ENCODE measurements around the gene ASL.
"Not testable (repeated sequence)": the region's sequence is repeated elsewhere in the genome, so short reads cannot be mapped to it uniquely, and the experiment has no call there.

Gene ASL

GRCh38 chr7:66076462-66077329 is 1.1 kb downstream of the ASL start:
- DNase-seq, result peak; percentile 29 to 45 (median 38)

DNA sequence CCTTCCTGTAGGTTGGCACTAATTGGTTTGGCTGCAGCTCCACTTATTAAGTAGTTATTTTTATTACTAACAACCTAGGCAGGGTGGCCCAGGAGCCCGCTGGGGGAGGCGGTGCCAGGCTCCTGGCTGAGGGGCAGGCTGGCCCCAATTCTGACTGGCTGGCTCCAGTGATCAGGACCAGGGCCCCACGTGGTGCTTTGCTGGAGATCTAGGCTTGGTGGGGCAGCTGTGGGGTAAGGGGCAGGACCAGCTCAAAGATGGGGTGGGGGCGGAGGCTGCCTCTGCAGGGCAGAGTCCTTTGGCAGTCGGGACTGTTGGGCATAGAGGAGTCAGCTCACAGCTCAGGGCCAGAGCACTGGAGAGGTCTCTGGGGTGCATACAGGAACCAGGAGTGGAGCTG is 2.4 kb downstream of the ASL start:
- DNase-seq, result no peak

DNA sequence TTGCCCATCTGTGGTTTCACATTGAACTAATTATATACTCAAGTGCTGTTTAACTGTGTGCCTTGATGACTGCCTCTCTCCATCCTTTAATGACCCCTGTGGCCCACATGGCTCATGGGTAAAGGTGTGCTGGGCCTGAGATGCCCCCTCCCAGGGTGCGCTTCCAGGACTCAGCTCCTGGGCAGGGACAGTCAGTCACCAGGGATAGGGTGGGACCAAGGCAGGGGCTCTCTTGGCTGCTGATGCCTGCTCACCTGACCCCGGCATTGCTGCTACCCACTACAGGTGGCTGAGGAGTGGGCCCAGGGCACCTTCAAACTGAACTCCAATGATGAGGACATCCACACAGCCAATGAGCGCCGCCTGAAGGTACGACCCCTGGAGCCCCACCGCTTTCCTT is 6.5 kb downstream of the ASL start:
- DNase-seq, result no peak

GRCh38 chr7:66082886-66083415 is 7.3 kb downstream of the ASL start:
- no peak for DNase-seq

- DNase-seq, result no peak
Measured at GRCh38 chr7:66083677-66084076, 8.1 kb downstream of the ASL start.

DNA sequence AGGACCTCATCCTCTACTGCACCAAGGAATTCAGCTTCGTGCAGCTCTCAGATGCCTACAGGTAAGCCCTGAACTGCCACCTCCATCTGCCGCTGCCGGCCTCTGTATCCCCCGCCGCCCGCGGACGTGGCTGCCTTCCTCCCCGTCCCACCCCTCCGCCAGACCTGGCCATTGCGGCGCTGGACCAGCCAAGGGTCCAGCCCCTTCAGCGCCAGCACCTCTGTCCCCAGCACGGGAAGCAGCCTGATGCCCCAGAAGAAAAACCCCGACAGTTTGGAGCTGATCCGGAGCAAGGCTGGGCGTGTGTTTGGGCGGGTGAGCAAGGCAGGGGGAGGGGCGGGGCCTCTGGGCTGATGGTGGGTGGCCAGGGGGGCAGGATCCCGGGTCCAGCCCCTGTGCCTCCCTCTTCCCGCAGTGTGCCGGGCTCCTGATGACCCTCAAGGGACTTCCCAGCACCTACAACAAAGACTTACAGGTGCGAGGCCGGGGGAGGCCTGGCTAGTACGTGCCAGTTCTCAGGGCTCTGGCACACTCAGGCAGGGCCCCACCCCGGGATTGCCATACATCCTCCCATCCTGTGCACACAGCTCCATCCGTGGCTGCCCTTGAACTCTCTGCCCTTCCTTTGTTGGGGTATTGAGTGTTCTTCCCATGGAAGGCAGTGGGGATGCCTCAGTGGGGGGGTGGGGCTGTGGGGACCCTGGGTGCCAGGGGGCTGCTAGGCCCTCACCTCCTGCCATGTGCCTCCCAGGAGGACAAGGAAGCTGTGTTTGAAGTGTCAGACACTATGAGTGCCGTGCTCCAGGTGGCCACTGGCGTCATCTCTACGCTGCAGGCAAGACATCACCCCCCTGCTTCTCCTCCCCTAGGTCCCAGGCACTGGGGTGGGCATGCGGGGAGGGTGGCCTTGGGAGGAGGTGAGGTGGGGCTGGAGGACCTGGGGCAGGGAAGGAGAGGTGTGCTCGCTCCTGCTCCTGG is 13.5 kb downstream of the ASL start:
- DNase-seq, result no peak

DNA sequence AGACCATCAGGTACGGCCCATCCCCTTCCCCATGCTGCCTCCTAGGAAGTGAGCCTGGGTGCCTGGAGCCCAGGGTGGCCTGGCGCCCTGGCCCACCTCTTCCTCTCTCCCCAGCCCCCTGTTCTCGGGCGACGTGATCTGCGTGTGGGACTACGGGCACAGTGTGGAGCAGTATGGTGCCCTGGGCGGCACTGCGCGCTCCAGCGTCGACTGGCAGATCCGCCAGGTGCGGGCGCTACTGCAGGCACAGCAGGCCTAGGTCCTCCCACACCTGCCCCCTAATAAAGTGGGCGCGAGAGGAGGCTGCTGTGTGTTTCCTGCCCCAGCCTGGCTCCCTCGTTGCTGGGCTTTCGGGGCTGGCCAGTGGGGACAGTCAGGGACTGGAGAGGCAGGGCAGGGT is 17.0 kb downstream of the ASL start:
- DNase-seq, result no peak

- DNase-seq, result no peak
Measured at GRCh38 chr7:66095010-66095409, 19.4 kb downstream of the ASL start.

GRCh38 chr7:66099232-66099550 is 23.6 kb downstream of the ASL start:
- no peak for DNase-seq

GRCh38 chr7:66099551-66100407 is 24.2 kb downstream of the ASL start:
- peak; percentile 50 to 61 (median 51) for DNase-seq

GRCh38 chr7:66100408-66101050 is 24.9 kb downstream of the ASL start:
- DNase-seq, result no peak

- not testable (repeated sequence) for DNase-seq
Measured at GRCh38 chr7:66102168-66102567, 26.5 kb downstream of the ASL start.

DNA sequence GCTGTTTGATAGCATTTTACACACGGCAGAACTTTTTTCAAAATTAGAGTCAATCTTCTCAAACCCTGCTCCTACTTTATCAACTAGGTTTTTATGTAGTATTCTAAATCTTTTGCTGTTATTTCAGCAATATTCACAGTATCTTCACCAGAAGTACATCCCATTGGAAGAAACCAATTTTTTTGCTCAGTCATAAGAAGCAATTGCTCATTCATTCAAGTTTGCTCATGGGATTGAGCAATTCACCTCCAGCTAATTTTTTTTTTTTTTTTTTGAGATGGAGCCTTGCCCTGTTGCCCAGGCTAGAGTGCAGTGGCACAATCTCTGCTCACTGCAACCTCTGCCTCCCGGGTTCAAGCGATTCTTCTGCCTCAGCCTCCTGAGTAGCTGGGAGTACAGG is 28.4 kb downstream of the ASL start:
- peak in 1 of 3 donors; percentile 29 for DNase-seq

GRCh38 chr7:66105263-66105748 is 29.7 kb downstream of the ASL start:
- no peak for DNase-seq

GRCh38 chr7:66108410-66108809 is 32.8 kb downstream of the ASL start:
- not testable (repeated sequence) for DNase-seq

GRCh38 chr7:66110856-66111255 is 35.2 kb downstream of the ASL start:
- peak; percentile 37 to 53 (median 41) for DNase-seq

DNA sequence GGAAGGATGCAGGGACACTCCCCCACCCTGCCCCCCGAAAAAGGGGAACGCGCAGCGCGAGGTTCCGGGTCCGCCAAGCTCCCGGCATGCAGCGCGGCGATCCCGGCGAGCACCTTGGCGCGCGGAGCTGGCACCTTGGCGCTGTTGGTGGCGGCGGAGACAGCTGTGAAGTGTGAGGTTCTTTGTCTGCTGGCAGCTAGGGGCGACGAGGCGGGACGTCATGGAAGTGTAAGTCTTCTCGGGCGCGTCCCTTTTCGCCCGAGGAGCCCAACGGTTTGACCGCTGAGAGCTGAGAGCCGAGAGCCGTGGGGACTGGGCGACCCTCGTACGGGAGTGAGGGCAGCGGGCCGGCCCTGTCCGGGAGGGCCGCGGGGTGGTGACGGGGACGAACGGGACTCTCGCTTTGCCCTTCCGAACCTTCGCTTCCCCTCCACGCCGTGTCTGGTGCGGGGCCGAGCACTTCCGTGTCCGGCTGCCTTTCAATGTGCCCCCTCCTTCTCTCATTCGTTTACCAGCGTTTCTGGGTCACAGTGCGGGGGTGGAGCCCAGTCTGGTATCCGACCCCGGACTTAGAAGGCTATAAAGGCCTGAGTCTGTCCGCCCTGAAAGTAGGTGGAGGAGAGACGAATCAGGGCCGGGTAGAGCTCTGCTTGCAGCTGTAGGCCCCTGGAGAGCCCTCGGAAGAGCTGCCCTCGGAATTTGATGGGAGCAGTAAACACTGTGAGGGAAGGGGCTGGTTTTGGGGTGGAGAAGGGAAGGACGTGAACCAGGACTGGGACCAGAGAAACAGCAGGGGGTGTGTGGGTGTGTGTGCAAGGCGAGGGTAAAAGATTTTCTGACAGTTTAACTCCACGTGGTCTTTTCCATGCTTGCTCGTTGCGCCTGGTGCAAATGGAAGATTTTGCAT is 39.4 kb downstream of the ASL start, which contains the start of gene CRCP:
Gene CRCP (plus strand): TSS at position 105 of the 907 bp plus-strand sequence. CDS start 116 bp downstream, at position 221.
- peak; percentile 78 to 89 (median 80) for DNase-seq

DNA sequence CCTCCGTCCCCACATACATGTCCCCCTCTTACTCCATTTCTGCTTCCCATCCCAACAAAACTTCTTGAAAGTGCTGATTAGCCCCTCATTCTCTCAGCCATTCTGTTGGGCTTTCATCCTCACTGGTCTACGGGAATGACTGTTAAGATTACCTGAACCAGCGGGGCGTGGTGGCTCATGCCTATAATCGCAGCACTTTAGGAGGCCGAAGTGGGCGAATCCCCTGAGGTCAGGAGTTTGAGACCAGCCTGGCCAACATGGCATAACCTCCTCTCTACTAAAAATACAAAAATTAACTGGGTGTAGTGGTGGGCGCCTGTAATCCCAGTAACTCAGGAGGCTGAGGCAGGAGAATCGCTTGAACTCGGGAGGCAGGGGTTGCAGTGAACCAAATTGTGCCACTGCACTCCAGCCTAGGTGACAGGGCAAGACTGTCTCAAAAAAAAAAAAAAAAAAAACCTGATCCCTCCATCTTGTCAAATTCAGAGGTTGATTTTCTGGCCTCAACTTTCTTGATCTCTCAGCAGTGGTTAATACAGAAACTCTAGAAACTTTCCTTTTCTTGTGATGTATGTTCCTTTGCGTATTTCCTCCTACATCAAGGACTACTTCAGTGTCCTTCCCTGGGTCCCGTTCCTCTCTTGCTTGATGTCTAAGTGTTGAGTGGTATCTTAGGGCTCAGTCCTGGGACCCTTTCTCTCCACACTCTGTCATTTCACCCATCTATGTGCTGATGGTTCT is 41.2 kb downstream of the ASL start:
- not testable (repeated sequence) for DNase-seq

- no peak for DNase-seq
Measured at GRCh38 chr7:66118603-66119002, 43.0 kb downstream of the ASL start.
